Karpas-422 (cell line): ENCODE measurements around the gene IGLON5. TPM values are rescaled to one million over a fixed set of nuclear protein-coding genes. Genes with fewer than 3 reads are reported as not detected.

Experiments
- DNase-seq: peaks from one replicate; pipeline ENCODE4 v3.0.0-alpha.2; 2015
- H2AFZ ChIP-seq: fragments of 200-600 bp; sonication (generic); 2 replicates; pipeline ENCODE4 v1.6.1; 2014; ENCODE audit warnings: antibody characterized with exemption, low read length, mixed read lengths
- H3K27ac ChIP-seq: fragments of 200-600 bp; sonication (generic); 2 replicates; pipeline ENCODE4 v1.5.1; 2014; ENCODE audit warnings: mild to moderate bottlenecking, low read length, moderate library complexity
- H3K27me3 ChIP-seq: fragments of 200-600 bp; sonication (generic); 2 replicates; pipeline ENCODE4 v1.6.1; 2014; ENCODE audit warnings: low read length, mixed read lengths
- H3K36me3 ChIP-seq: fragments of 200-600 bp; sonication (generic); 2 replicates; pipeline ENCODE4 v1.6.1; 2014; ENCODE audit warnings: low read length, mixed read lengths; ENCODE audit not compliant: insufficient read depth
- H3K4me1 ChIP-seq: fragments of 200-600 bp; sonication (generic); 2 replicates; pipeline ENCODE4 v1.6.1; 2014; ENCODE audit warnings: mild to moderate bottlenecking, low read length, mixed read lengths
- H3K4me2 ChIP-seq: fragments of 200-600 bp; sonication (generic); 2 replicates; pipeline ENCODE4 v1.6.1; 2014; ENCODE audit warnings: low read length, low read depth, mild to moderate bottlenecking; ENCODE audit not compliant: poor library complexity, severe bottlenecking
- H3K4me3 ChIP-seq: fragments of 200-600 bp; sonication (generic); 2 replicates; pipeline ENCODE4 v1.5.1; 2014; ENCODE audit warnings: mild to moderate bottlenecking, antibody characterized with exemption, low read length, mixed read lengths
- H3K79me2 ChIP-seq: fragments of 200-600 bp; sonication (generic); 2 replicates; pipeline ENCODE4 v1.6.1; 2014; ENCODE audit warnings: mild to moderate bottlenecking, low read length, mixed read lengths
- H3K9ac ChIP-seq: fragments of 200-600 bp; sonication (generic); 2 replicates; pipeline ENCODE4 v1.6.0; 2014; ENCODE audit warnings: low read length
- H3K9me2 ChIP-seq: fragments of 200-600 bp; sonication (generic), shearing (Covaris generic); replicated peaks from 2 replicates; pipeline ENCODE4 v1.6.0; 2014; ENCODE audit warnings: mild to moderate bottlenecking, low read length, moderate library complexity; ENCODE audit not compliant: insufficient read depth
- H3K9me3 ChIP-seq: fragments of 300-700, 200-600 bp; sonication (generic); 2 replicates; pipeline ENCODE4 v1.6.1; 2014; ENCODE audit warnings: low read length, mixed read lengths
- H4K20me1 ChIP-seq: fragments of 200-600 bp; sonication (generic); 2 replicates; pipeline ENCODE4 v1.6.1; 2014; ENCODE audit warnings: mild to moderate bottlenecking, antibody characterized with exemption, low read length, low read depth; ENCODE audit not compliant: insufficient read depth
- total RNA-seq: library from RNA; depleted of rRNA; stranded (reverse); fragments of >200 nt; shearing (Covaris generic); gene quantifications from 2 replicates; pipeline ENCODE4 v1.2.3, GENCODE V29; 2014; ENCODE audit warnings: low replicate concordance

IGLON5 gene
- total RNA-seq, 1 experiment from 2014 or later, result not detected

- no peaks in the 10 kb centered on the region for H3K36me3 ChIP-seq
- H3K9me2 ChIP-seq, result no peaks in the 10 kb centered on the region
- no peak overlapping the region for H3K4me2 ChIP-seq
- H3K4me3 ChIP-seq, result no peak overlapping the region
- H2AFZ ChIP-seq, result no peak overlapping the region
- no peak overlapping the region for H3K27ac ChIP-seq
- H4K20me1 ChIP-seq, result no peaks in the 10 kb centered on the region
- H3K4me1 ChIP-seq, result no peaks in the 10 kb centered on the region
- no peak overlapping the region for H3K9ac ChIP-seq
- no peaks in the 10 kb centered on the region for H3K27me3 ChIP-seq
- no peaks in the 10 kb centered on the region for H3K79me2 ChIP-seq
- DNase-seq, result no peak
- H3K9me3 ChIP-seq, result no peaks in the 10 kb centered on the region
Measured at GRCh38 chr19:51289635-51290034, 21.8 kb upstream of the IGLON5 start.

GRCh38 chr19:51292971-51293370 is 18.5 kb upstream of the IGLON5 start:
- H3K4me3 ChIP-seq, result no peak overlapping the region
- H3K9ac ChIP-seq, result no peak overlapping the region
- H2AFZ ChIP-seq, result peak overlapping the region; percentile 29; the same call in 1 of the 2 replicates
- no peaks in the 10 kb centered on the region for H4K20me1 ChIP-seq
- no peak overlapping the region for H3K4me2 ChIP-seq
- no peaks in the 10 kb centered on the region for H3K9me2 ChIP-seq
- no peaks in the 10 kb centered on the region for H3K9me3 ChIP-seq
- no peaks in the 10 kb centered on the region for H3K36me3 ChIP-seq
- no peaks in the 10 kb centered on the region for H3K4me1 ChIP-seq
- no peaks in the 10 kb centered on the region for H3K79me2 ChIP-seq
- no peaks in the 10 kb centered on the region; the same call in 1 of the 2 replicates for H3K27me3 ChIP-seq
- DNase-seq, result no peak
- H3K27ac ChIP-seq, result no peak overlapping the region

GRCh38 chr19:51293571-51294210 is 17.8 kb upstream of the IGLON5 start:
- no peaks in the 10 kb centered on the region; the same call in 1 of the 2 replicates for H3K27me3 ChIP-seq
- H3K4me3 ChIP-seq, result no peak overlapping the region
- H3K79me2 ChIP-seq, result no peaks in the 10 kb centered on the region
- H3K36me3 ChIP-seq, result no peaks in the 10 kb centered on the region
- H4K20me1 ChIP-seq, result no peaks in the 10 kb centered on the region
- H3K4me1 ChIP-seq, result no peaks in the 10 kb centered on the region
- no peak overlapping the region for H3K27ac ChIP-seq
- H3K9me3 ChIP-seq, result no peaks in the 10 kb centered on the region
- H2AFZ ChIP-seq, result no peak overlapping the region
- DNase-seq, result no peak
- no peak overlapping the region for H3K4me2 ChIP-seq
- H3K9me2 ChIP-seq, result no peaks in the 10 kb centered on the region
- H3K9ac ChIP-seq, result no peak overlapping the region

GRCh38 chr19:51294211-51294976 is 17.1 kb upstream of the IGLON5 start:
- Histone ChIP-seq H3K9me2 (no peaks in the 10 kb centered on the region), H3K4me3 (no peak overlapping the region), H3K9me3 (no peaks in the 10 kb centered on the region), H2AFZ (no peak overlapping the region), H3K27me3 (no peaks in the 10 kb centered on the region; the same call in 1 of the 2 replicates), H4K20me1 (no peaks in the 10 kb centered on the region), H3K27ac (no peak overlapping the region), H3K79me2 (no peaks in the 10 kb centered on the region), H3K4me2 (no peak overlapping the region), H3K4me1 (no peaks in the 10 kb centered on the region), H3K36me3 (no peaks in the 10 kb centered on the region), H3K9ac (no peak overlapping the region)
- DNase-seq, result no peak

GRCh38 chr19:51294977-51295375 is 16.5 kb upstream of the IGLON5 start:
- no peak overlapping the region for H3K4me3 ChIP-seq
- no peak overlapping the region for H2AFZ ChIP-seq
- no peaks in the 10 kb centered on the region; the same call in 1 of the 2 replicates for H3K27me3 ChIP-seq
- H3K9me3 ChIP-seq, result no peaks in the 10 kb centered on the region
- no peak overlapping the region for H3K9ac ChIP-seq
- DNase-seq, result no peak
- H3K27ac ChIP-seq, result no peak overlapping the region
- H4K20me1 ChIP-seq, result no peaks in the 10 kb centered on the region
- H3K36me3 ChIP-seq, result no peaks in the 10 kb centered on the region
- no peaks in the 10 kb centered on the region for H3K79me2 ChIP-seq
- no peaks in the 10 kb centered on the region for H3K4me1 ChIP-seq
- H3K4me2 ChIP-seq, result no peak overlapping the region
- H3K9me2 ChIP-seq, result no peaks in the 10 kb centered on the region

- H3K4me1 ChIP-seq, result no peaks in the 10 kb centered on the region
- no peak overlapping the region for H3K4me3 ChIP-seq
- no peak overlapping the region for H2AFZ ChIP-seq
- no peaks in the 10 kb centered on the region for H3K36me3 ChIP-seq
- no peak for DNase-seq
- H3K27me3 ChIP-seq, result no peaks in the 10 kb centered on the region; the same call in 1 of the 2 replicates
- H3K9ac ChIP-seq, result no peak overlapping the region
- H3K79me2 ChIP-seq, result no peaks in the 10 kb centered on the region
- no peak overlapping the region for H3K27ac ChIP-seq
- no peak overlapping the region for H3K4me2 ChIP-seq
- H3K9me3 ChIP-seq, result no peaks in the 10 kb centered on the region
- H4K20me1 ChIP-seq, result no peaks in the 10 kb centered on the region
- no peaks in the 10 kb centered on the region for H3K9me2 ChIP-seq
Measured at GRCh38 chr19:51295382-51296126, 15.9 kb upstream of the IGLON5 start.

- DNase-seq, result peak; percentile 57
- H3K79me2 ChIP-seq, result no peaks in the 10 kb centered on the region
Measured at GRCh38 chr19:51296336-51297093, 14.9 kb upstream of the IGLON5 start.

More at GRCh38 chr19:51296336-51297093, 14.9 kb upstream of the IGLON5 start:
- Histone ChIP-seq H3K36me3 (no peaks in the 10 kb centered on the region), H3K9me2 (no peaks in the 10 kb centered on the region), H2AFZ (no peak overlapping the region), H3K4me2 (no peak overlapping the region), H4K20me1 (no peaks in the 10 kb centered on the region), H3K4me1 (no peaks in the 10 kb centered on the region), H3K9ac (no peak overlapping the region), H3K4me3 (no peak overlapping the region), H3K9me3 (no peaks in the 10 kb centered on the region), H3K27me3 (no peaks in the 10 kb centered on the region; the same call in 1 of the 2 replicates), H3K27ac (no peak overlapping the region)
